GM21717 (cell line): Measurements from ENCODE around the gene KDM1A.

Source experiments
- ATAC-seq: cut with Tn5 transposase; IDR thresholded peaks from one replicate; pipeline ENCODE4 v1.9.1; 2021; ENCODE audit warnings: mild to moderate bottlenecking, moderate library complexity; ENCODE audit not compliant: unreplicated experiment

The KDM1A gene

DNA sequence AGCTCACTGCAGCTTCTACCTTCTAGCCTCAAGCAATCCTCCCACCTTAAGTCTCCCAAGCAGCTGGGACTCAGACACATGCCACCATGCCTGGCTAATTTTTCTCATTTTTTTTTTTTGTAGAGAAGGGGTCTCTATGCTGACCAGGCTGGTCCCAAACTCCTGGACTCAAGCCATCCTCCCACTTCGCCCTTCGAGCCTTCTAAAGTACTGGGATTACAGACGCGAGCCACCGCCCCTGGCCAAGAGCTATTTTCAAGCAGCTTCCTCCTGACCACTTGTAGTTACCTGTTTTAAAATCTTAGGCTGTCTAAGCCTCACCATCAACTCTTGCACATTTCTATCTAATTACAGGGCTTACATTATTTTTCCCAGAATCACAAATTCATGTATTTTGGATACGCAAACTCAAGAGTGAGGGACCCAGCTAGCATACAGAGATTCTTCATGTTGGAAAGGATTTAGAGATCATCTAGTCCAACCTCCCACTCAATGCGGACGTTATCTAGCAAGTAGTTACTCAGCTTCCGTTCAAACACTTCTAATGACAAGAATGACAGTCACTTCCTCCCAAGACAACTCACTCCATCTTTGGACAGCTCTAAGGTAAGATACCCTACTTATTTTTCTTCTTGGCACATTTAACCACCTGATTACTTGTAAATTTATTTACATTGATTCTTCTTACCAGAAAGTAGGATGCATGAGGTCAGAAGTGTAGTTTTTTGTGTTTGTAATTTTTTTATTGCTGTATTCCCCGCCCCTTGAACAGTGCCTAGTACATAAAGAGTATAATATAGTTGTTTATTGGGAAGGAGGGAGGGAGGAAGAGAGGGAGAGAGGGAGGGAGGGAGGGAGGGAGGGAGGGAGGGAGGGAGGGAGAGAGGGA, 84.0 kb downstream of the KDM1A start:
- ATAC-seq: no peak

DNA sequence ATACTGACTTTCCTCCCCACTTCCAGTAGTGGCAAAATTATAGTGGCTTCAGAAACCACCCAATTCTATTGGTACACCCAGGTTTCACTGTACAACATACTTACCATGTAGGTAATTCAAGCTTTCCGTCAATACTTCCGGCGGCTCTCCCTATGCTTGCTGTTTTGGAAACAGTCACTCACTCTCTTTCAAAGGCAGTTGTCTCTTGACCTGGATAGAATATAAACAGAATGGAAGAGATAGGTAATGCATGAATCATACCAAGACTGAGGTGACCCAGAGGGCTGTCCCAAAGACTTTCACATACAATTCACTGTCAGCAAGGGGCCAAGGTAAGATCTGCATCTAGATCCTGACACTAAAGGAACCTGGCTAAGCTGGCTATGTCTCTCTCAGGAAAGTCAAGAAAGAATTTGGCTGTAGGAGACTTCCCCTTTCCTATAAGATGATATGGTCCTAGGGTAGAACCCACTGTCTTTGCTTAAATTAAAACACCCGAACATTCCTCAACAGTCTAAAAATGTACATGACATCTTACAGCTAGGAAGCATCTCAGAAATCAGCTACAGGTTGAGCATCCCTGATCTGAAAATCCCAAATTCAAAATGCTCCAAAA, 89.8 kb downstream of the KDM1A start:
- no peak for ATAC-seq

DNA sequence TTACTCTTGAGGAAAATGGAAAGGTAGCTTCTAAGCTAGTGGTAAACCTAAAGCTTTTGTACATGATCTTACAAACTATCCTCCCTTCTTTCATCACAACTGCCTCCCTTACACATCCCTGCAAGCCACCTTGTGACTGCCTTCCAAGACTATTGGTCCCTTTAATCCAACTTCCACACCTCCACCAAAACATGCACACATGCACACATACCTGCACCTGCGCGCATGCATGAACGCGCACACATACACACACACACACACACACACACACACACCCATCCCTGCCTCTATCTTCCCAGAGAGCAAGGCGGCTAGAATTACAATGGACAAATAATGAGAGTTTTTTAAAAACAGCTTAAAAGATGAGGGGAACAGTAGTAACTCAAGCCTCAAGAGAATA, 91.1 kb downstream of the KDM1A start:
- ATAC-seq: no peak

DNA sequence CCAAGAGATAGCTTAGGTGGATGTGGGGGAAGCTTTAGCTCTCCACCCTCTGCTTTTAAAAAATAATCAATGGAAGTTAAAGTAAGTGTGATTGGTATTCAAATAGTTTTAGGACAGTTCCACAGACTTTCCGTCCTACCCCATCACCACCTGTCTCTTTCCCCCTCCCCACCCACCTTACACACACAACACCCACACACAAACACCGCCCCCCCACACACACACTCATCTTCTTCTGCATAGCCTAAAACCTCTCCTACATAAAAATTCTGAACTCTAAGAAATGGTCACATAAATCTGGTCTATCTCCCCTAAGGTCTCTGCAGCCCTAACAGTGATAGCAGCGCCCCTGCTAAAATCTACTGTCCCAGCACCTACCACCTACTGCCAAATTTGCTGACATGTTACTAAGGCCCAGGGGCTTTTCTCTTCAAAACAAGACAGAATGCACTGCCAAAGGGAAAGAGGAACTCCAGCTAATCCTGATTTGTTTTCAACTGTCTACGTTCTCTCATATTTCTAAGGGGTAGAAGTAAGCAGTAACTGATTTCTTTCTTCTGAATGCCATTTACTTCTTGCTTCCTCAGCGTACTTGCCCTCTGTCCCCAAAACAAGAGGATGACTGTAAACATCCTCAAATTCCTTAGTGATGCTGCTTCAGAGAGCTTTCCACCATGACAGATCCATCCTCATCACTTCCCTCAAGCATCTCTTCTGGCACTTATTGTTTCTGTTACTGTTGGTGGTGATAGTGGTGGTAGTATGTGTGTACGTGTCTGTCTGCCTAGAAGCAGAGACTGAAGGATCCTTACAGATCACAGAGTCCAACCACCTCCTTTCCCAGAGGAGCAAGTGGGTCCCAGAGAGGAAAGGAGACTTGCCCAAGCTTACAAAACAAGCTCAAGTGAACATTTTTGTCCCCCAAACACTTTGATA, 92.6 kb downstream of the KDM1A start:
- no peak for ATAC-seq

DNA sequence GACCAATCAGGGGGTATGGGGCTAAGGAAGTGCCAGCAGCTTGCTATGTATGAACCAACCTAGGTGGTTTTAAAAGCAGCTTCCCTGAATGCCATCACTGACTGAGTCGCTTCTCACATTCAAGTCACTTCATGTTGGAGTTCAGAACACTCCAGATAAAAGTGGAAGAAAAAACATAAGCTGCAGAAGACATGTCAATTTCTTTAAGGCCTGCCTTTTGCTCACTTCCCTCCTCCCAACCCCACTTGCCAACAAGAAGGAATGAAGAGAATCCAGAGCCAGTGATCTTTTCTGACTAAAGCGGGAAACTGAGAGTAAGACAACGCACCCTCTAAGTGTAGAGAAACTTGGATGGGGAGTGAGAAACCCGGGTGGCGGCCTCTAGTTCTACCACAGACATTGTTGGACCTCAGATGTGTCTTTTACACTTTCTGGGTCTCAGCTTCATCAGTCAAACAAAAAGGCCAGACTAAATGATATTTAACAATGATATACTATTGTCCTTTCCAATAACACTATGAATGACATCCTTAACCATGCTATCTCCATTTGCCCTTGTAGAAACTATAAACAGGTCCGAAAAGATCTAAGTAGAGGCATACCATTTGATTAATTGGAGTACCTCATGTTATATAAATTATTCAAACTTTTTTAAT, 95.3 kb downstream of the KDM1A start:
- ATAC-seq: no peak

DNA sequence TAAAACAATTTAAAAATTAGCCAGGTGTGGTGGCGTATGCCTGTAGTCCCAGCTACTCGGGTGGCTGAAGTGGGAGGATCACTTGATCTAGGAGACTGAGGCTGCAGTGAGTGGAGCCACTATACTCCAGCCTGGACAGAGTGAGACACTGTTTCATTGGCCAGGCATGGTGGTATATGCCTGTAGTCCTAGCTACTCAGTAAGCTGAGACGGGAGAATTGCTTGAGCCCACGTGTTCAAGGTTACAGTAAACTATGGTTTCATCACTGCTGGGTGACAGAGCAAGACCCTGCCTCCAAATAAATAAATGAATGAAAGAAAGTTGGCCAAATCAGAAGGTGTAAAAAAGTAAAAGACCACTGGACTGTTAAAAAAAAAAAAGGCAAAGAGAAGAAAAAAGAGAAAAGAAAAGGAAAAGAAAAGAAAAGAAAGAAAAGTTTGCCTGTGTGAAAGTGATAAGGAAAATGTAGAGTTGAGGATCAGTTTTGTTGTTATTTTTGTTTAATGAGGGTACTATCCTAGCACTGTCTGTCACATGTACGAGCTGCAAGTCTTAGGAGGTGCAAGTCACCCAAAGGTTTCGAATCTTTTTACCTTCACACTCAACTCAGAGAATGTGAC, 97.1 kb downstream of the KDM1A start:
- no peak for ATAC-seq

DNA sequence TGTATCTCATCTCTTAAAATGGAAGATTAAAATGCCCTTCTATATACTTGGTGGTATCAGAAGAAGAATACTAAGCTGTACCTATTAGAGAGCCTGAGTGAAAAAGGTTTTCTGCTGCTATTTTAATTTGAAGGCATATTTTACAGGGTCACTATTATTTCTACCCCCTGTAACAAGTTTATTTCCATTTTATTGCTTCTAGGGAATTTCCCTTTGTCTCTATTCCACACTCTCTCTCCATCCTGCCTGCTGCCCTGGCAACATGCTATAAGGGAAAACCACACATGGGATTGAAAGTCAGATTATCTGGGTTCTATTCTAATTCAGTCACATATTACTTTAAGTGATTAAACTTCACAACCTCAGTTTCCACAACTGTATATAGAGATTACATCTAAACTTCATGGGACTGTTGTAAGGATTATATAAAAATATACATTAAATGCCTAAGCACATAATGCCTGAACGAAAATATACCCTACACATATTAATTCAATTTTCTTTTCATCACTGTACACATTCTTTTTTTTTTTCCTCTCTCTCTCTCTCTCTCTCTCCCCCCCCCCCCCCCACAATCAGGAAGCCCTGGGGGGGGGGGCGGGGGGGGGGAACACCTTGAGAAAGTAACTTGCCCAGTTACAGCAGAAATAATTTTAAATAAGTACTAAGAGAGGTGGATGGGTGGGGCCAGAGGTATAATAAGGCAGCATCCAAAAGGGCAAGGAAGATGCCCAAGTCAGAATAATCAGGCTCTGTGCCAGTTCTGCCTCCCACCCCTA, 97.8 kb downstream of the KDM1A start:
- no peak for ATAC-seq

DNA sequence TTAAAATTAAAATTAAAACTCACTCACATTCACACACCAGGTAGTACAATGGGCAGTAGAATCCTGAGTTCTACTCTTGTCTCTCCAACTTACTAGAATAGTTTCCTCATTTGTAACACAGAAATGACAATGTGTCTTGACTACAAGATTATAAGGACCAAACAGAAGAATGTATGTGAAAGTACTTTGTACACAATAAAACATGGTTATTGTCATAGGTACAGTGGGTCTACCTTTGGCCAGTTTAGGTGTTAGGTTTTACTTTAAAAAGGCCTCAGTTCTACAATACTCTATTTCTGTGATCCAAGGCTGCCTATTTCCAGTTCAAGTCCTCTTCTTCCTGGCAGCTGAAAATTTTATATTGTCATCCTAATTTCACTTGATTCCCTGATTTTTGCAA, 99.1 kb downstream of the KDM1A start:
- no peak for ATAC-seq

DNA sequence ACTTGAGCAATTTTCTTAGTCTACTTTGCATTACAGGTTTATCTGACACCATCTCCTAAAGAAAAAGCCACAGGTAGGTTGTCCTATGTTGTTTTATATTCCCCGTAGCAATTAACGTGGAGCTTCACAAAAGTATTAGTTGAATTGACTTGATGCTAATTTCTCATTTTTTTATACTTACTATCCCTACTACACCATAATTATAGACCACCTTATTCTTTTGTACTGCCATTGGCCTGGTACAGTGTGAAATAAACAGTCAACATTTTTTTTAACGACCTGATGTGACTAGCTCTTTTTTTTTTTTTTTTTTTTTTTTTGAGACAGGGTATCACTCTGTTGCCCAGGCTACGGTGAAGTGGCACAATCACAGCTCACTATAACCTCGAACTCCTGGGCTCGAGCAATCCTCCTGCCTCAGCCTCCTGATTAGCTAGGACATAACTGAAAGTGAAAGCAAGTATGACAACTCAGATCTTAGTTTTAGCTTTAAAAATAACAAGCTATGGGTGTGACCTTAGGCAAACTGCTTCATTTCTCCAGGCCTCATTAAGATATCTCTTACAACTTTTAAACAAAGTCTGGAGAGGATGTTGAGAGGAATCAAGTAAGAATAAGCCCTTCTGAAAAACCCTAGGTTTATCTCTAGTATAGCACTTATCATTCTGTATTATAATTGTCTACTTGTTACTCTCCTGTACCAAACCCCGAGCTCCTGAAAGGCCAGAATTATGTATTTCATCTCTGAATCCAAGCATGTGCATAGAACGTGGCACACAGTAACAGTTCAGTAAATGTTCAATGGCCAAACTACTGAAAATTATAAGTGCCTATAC, 99.9 kb downstream of the KDM1A start:
- ATAC-seq: no peak

DNA sequence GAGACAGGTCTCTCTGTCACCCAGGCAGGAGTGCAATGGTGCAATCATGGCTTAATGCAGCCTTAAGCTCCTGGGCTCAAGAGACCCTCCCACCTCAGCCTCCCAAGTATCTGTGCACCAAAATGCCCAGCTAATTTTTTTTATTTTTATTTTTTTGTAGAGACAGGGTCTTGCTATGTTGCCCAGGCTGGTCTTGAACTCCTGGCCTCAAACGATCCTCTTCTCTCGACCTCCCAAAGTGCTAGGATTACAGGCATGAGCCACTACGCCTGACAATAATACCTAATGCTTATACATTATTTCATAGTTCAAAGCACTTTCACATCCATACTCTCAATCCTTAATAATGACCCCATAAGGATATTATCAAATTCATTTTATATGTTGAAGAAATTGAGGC, 101.1 kb downstream of the KDM1A start:
- no peak for ATAC-seq

DNA sequence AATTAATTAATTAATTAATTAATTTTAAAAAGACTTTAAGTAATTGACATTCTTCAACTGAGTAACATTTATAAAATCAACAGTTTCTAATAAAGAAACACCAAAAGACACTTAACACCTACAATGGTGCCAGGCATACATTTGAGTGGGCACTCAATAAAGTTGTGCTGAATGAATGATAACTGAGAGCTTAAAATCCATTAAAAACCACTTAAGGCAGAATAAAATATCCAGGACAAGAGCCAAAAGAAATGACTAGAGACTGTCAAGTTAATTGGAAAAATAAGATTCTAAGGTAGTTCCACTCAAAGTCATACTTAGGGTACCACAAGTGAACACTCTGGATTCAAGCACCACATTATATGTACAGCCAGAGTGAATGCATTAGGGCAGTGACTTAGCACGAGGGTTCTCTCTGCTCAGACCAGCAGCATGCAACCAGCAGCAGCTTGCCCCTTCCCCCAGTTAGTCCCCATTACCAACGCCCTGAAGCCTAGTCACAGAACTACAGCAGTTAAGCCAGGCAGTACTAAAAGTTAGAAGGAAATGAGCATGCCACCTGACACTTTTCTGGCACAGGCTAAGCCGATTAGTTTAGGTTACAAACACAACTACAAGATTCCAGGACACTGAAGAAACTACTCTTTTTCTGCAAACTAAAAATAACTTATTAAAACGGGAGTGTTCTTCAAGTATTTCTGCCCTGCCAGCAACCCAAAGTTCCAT, 102.9 kb downstream of the KDM1A start:
- ATAC-seq: no peak

DNA sequence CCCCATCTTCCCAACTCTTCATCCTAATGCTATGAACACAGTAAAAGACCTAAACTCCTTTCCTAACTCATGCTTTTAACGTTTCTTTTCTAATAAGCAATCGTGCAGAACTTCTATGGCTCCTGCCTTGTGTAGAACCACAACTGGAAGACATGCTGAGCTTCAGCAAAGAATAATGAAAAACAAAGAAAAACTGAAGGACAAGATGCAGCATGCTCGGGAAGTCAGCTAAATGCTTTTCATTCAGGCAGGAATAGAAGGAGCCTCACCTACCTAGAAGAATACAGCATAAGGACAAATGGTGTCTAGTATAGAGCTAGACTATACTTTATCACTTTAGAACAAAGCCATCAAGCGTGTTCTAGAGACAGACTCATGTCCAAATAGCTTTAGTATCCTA, 103.5 kb downstream of the KDM1A start:
- ATAC-seq: no peak

DNA sequence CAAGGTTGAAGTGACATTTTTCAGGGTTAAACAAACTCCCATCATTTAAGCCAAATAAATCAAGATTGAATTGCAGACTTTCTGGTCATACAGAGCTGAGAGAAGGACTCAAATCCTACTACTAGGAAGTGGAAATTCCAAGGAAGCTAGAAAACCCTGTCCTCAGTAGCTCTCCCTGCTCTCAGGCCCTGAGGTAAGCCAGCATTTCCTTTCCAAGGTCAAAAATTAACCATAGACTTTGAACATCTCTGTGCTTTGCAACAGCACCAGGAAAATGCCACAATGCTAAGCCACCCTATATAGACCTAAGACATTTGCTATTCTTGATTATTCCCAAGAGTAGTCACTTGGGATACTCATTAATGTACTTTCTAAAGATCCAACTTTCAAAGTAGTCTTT, 104.3 kb downstream of the KDM1A start:
- no peak for ATAC-seq

DNA sequence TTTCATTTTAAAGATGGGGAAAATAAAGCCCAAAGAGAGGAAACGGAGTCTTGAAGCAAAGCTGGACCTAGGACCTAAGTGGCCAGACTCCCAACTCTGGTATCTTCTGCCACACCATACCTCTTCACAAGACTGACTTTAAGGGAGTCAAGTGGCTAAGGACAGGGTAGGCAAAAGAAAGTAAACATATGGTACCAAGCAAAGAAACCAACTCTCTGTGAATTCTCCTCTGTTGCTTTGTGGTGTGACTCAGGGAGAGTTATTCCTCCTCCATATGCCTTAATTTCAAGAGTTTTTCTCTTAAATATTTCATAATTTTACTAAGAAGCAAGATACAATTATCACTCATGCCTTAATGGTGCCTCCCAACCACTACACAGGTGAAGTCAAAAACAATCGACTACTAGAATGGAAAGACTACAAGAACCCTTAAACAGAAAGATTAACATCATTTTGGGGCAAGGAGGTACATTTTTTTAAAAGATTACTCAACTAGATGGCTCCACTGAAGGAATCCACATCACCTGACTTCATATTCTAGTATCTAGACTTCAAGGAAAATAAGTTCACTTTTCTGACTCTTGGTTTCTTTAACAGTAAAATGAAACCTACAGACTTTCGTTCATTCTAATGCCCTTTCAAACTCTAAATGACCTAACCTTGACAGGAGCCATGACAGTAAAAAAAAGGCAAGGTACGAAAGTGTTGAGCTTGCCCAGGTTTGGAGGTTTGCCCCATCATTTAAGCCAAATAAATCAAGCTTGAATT, 105.2 kb downstream of the KDM1A start:
- no peak for ATAC-seq

DNA sequence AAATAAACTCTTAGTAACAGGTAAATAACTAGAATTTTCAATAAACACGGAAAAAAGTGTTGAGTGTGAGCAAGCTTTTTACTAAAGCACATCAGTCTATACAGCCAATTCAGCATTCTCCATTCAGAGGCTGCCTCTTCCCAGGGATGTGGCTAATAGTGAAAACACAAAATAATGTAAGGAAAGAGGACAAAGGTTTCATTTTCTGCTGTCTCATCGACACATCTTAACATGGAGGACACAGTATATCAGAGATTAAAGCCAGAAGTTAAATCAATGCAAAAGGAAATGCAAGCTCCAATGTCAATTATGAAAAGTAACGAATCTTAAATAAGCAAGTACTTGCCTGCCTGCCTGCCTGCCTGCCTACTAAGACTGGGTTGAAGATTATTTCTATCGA, 106.2 kb downstream of the KDM1A start:
- no peak for ATAC-seq

DNA sequence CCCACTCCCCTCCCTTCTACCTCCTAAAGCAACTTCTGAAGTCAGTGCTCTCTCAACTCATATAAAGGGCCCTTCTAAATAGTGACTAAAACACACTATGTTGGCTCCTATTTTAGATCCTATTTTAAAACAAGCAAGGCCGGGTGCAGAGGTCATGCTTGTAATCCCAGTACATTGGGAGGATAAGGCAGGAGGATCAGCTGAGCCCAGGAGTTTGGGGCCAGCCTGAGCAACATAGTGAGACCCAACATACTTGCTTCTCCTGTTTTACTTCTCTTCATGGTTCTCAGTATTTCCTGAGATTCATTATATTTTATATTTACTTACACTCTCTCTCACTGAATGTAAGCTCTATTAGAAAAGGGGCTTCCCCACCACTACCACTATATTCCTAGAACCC, 106.9 kb downstream of the KDM1A start:
- ATAC-seq: no peak

DNA sequence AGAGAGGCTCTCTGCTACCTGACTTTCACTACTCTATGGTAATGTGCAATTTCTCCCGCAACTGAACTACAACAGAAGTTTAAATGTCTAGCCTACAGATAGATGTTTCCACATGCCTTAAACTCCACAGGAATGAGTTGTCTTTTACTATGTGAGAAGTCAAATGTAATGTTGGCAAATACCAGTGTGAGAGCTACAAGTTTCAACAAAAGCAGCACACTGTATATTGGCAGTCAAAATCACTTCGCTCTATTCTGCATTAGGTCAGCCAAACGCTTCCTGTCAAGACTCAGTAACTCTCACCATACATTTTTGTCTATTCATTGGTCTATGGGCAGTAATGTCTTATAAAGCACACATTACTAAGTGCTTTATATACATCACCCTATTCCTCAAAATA, 107.5 kb downstream of the KDM1A start:
- ATAC-seq: no peak
